Adrenal gland (tissue), 12 donors: ENCODE data around the gene WNT4. TPM values are rescaled to one million over a fixed set of nuclear protein-coding genes. Genes with fewer than 3 reads are reported as not detected.

ENCODE experiments used
- DNase-seq, 7 donors: peaks; one replicate each; pipeline ENCODE4 v3.0.0-alpha.2; 2019 to 2020
- H3K27ac ChIP-seq, 5 donors: fragments of 200-600 bp; sonication (generic) in 4 of 5; 1 replicate in 3 of 5; 2 replicates in 2 of 5; pipeline versions ENCODE4 v1.5.1 to v1.8.0; 2016 to 2020; ENCODE audit warnings: mild to moderate bottlenecking in 1 of 5
- H3K27me3 ChIP-seq: fragments of 200-600 bp; 2 replicates; pipeline ENCODE4 v1.8.0; 2021
- H3K36me3 ChIP-seq, 2 donors: fragments of 200-600 bp; replicated peaks in 1 of 2; 1 replicate in 1 of 2; 2 replicates in 1 of 2; pipeline versions ENCODE4 v1.5.1 to v1.8.0; 2018 to 2022
- H3K4me1 ChIP-seq, 2 donors: fragments of 200-600 bp; replicated peaks in 1 of 2; 1 replicate in 1 of 2; 2 replicates in 1 of 2; pipeline versions ENCODE4 v1.5.1 to v1.8.0; 2018 to 2021
- H3K4me3 ChIP-seq, 4 donors: fragments of 200-600 bp; sonication (generic) in 3 of 4; one replicate each; pipeline ENCODE4 v1.5.1; 2016 to 2018
- H3K9me3 ChIP-seq, 3 donors: fragments of 200-600 bp; sonication (generic) in 1 of 3; replicated peaks in 1 of 3; 1 replicate in 2 of 3; 2 replicates in 1 of 3; pipeline versions ENCODE4 v1.5.1 to v1.8.0; 2016 to 2021
- POLR2A ChIP-seq, 2 donors: fragments of 450-650 bp; IDR thresholded peaks; one replicate each; pipeline ENCODE4 v1.6.1; 2017; ENCODE audit warnings: antibody characterized with exemption in 2 of 2, mild to moderate bottlenecking in 2 of 2, moderate library complexity in 1 of 2
- WGBS, 4 donors: extraction: QIAGEN DNeasy Blood & Tissue Kit in 2 of 4; methylation state at CpG; one replicate each; pipeline versions ENCODE4 v1.1.5 to v1.1.7; 2013 to 2017; 5-methylcytosine and 5-hydroxymethylcytosine counted together
- intact Hi-C, 2 donors: fragments of 100-400 bp; cut with DNase I; formaldehyde crosslinking; loops; one replicate each; pipeline versions ENCODE4 v1.14.1 to v1.15.0; 2022 to 2023
- polyA plus RNA-seq, 3 donors: library from polyadenylated mRNA; stranded (reverse); fragments of 200-250 nt in 2 of 3; fragments of 350-450 nt in 1 of 3; fragmentation: Illumina TruSeq in 1 of 3; extraction: RNeasy Lipid Tissue Mini Kit (QIAGEN cat#74804) in 1 of 3; gene quantifications; one replicate each; pipeline ENCODE4 v1.2.3, GENCODE V29; 2013 to 2014
- total RNA-seq, 9 donors: library from RNA; depleted of rRNA in 4 of 9; stranded (reverse); fragments of >200 nt in 4 of 9; fragments of 120-200 nt in 1 of 9; fragmentation: NEBNext Ultra II Directional in 1 of 9; extraction: Animal tissue kit (Norgen Biotek cat#: 25700) in 1 of 9; gene quantifications; one replicate each; pipeline versions ENCODE4 v1.1.0 to v1.2.4, GENCODE V29; 2013 to 2023
- TF ChIP-seq, protein P1 (sequence below), 6 experiments: fragments of 450-650 bp in 4 of 6; fragments of 200-600 bp in 2 of 6; sonication (generic) in 1 of 6; IDR thresholded peaks; 1 replicate in 5 of 6; 2 replicates in 1 of 6; pipeline versions ENCODE4 v1.5.1 to v1.8.0; 2016 to 2021; ENCODE audit warnings: antibody characterized with exemption in 6 of 6, mild to moderate bottlenecking in 2 of 6, moderate library complexity in 1 of 6
- donor health status: healthy with polysubstance abuse.
- donor health status: Bipolar disorder and iron deficiency.
- donor health status: DM: yes; HTN: yes; CAD: no.
- donor health status: DM: no; HTN: no; CAD: no.
- donor health status: DM: no; HTN: no; CAD: no.
- donor health status: DM: yes; HTN: yes; CAD: no.

The WNT4 gene
- total and polyA plus RNA-seq, 12 donors = 2.3 to 39.6 (median 5.9) TPM

DNA sequence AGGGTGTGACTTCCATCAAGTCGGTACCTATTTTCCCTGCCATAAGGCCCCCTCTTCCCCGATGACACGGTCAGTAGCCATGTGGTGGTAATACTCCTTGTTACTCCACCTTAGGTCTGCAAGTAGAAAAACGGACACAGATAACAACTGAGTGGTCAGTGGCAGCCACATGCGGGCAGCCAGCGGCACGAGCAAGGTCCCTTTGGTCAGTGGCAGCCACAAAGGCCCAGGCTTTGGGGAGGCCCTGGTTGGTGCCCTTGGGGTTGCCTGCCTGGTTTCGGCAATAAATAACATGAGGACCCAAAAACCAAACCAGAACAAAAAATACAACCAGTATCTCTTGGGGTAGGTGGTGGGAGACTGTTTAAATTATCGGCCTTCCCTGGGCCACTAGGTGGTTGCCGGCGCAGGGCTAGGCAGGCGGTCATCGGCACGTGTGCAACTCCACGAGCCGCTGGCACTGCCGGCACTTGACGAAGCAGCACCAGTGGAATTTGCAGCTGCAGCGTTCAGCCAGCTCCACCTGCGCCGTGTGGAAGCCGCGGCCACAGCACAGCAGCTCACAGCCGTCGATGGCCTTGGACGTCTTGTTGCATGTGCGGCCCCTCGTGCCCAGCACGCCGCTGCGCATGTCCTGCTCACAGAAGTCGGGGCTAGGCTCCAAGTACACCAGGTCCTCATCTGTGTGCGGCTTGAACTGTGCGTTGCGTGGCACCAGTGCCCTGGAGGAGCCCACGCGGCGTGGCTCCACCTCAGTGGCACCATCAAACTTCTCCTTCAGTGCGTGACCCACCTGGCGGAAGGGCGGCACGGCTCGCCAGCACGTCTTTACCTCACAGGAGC is 23.1 kb downstream of the WNT4 start:
- intact Hi-C loops = no loop called here
- Histone ChIP-seq H3K4me3 (no peak overlapping the region), H3K9me3 (no peaks in the 10 kb centered on the region), H3K27me3 (no peaks in the 10 kb centered on the region), H3K27ac (no peak overlapping the region), H3K36me3 (peaks cover 0 to 3% of the 10 kb centered on the region in 2 donors), H3K4me1 (peaks cover 5 to 24% of the 10 kb centered on the region in 2 donors)
- TF ChIP-seq, protein P1, sequence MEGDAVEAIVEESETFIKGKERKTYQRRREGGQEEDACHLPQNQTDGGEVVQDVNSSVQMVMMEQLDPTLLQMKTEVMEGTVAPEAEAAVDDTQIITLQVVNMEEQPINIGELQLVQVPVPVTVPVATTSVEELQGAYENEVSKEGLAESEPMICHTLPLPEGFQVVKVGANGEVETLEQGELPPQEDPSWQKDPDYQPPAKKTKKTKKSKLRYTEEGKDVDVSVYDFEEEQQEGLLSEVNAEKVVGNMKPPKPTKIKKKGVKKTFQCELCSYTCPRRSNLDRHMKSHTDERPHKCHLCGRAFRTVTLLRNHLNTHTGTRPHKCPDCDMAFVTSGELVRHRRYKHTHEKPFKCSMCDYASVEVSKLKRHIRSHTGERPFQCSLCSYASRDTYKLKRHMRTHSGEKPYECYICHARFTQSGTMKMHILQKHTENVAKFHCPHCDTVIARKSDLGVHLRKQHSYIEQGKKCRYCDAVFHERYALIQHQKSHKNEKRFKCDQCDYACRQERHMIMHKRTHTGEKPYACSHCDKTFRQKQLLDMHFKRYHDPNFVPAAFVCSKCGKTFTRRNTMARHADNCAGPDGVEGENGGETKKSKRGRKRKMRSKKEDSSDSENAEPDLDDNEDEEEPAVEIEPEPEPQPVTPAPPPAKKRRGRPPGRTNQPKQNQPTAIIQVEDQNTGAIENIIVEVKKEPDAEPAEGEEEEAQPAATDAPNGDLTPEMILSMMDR (IDR thresholded peaks at IDR 0.05) = no peak
- no peak for TF ChIP-seq POLR2A (IDR thresholded peaks at IDR 0.05)
- WGBS, 4 donors = 93 to 94% (median 94%) methylated on average over 18 to 44 of the region's 44 CpGs
- no peak for DNase-seq

DNA sequence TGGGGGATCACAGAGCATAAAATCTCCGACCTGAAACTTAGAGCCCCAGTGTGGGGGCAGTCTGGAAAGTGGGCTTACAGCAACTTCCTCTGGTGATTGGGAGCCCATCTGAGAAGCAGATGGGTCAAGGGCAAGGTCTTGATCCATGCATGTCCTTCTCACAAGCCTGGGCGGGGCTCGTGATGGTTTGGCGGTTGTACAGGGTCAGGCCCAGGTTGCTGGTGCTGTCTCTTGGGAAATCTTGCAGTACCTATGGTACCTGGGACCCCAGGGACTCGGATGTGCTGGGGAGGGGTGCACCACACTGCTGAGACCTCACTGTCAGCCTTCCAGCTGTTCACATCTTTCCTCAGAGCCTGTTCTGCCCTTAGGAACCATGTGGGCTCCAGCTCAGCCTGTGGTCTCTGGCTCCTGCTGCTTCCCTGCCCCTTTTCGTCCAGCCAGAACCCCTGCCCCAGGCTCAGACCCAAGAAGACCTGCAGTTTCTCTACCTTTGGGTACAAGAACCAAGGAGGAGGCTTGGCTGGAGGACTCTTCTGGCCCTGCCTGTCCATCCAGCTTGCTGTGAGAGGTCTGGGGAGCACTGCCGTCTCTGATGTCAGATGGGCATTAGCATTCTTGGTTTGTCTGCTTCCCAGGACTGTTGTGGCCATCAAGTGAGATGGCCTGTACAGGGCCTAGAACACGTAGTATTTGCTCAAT is 24.5 kb downstream of the WNT4 start:
- no peak for DNase-seq
- Histone ChIP-seq H3K9me3 (no peaks in the 10 kb centered on the region), H3K4me1 (peaks cover 7 to 36% of the 10 kb centered on the region in 2 donors), H3K4me3 (no peak overlapping the region), H3K27ac (peak overlapping the region in 1 of 5 donors; percentile 5), H3K27me3 (no peaks in the 10 kb centered on the region), H3K36me3 (peaks cover 0 to 3% of the 10 kb centered on the region in 2 donors)
- TF ChIP-seq, protein P1 (IDR thresholded peaks at IDR 0.05) = no peak
- TF ChIP-seq POLR2A (IDR thresholded peaks at IDR 0.05) = no peak
- WGBS, 4 donors = 57 to 76% (median 69%) methylated on average over 6 to 8 of the region's 8 CpGs
- intact Hi-C loops = no loop called here

DNA sequence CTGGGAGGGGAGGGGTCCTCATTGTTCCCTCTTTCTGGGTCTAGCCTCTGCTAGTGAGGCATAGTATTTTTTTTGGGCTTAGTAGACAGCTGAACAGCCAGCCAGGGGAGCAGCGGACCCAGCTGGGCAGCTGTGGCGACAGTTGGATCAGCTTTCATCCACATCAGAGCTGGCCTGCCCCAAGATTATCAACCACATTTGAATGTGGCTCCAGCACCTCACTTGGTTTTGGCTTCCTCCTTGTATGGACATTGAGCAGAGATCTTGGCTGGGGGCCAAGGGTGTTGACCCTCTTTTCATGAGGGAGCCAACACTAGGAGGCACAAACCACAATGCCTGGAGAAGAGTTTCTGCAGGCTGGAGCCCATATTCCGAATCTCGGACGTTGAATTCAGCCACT is 25.0 kb downstream of the WNT4 start:
- Histone ChIP-seq H3K27me3 (no peaks in the 10 kb centered on the region), H3K36me3 (peaks cover 0 to 3% of the 10 kb centered on the region in 2 donors), H3K9me3 (no peaks in the 10 kb centered on the region), H3K4me3 (no peak overlapping the region), H3K27ac (no peak overlapping the region), H3K4me1 (peaks cover 7 to 36% of the 10 kb centered on the region in 2 donors)
- intact Hi-C loops = no loop called here
- TF ChIP-seq, protein P1 (IDR thresholded peaks at IDR 0.05) = no peak
- TF ChIP-seq POLR2A (IDR thresholded peaks at IDR 0.05) = no peak
- 70 to 89% (median 80%) methylated on average over 5 of the region's 5 CpGs for WGBS, 4 donors
- no peak for DNase-seq

DNA sequence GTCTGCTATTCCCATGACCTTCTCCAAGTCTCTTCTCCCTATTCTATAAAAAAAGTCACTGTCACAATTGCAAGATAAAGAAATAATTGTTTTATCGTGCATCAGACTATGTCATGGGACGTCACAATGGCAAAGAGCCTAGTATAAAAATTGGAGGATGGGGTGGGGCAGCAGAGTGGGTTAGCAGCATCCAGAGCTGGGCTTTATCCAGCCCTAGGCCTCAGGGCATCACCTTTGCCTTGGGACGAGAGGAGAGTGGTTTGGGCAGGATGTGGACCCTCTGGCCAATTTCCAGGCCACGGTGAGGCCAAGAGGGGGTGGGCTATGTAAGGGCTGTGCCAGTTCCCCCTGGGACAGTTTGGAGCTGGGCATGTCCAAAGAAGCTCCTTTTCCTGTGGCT is 25.7 kb downstream of the WNT4 start:
- H3K9me3 ChIP-seq = no peaks in the 10 kb centered on the region
- peaks cover 0 to 3% of the 10 kb centered on the region in 2 donors for H3K36me3 ChIP-seq
- H3K4me1 ChIP-seq = peaks cover 7 to 36% of the 10 kb centered on the region in 2 donors
- 44 to 52% (median 45%) methylated on average over 3 to 4 of the region's 4 CpGs for WGBS, 4 donors
- intact Hi-C loops = no loop called here
- TF ChIP-seq, protein P1 (IDR thresholded peaks at IDR 0.05) = no peak
- no peak for TF ChIP-seq POLR2A (IDR thresholded peaks at IDR 0.05)
- no peak overlapping the region for H3K27ac ChIP-seq
- H3K27me3 ChIP-seq = no peaks in the 10 kb centered on the region
- no peak overlapping the region for H3K4me3 ChIP-seq
- no peak for DNase-seq
